GM12878 (cell line): Measurements from ENCODE around the gene RMI2. TPM values are rescaled to one million over a fixed set of nuclear protein-coding genes. Genes with fewer than 3 reads are reported as not detected.

Source experiments
- ATAC-seq: fragments of 200-7000 bp; cut with Tn5 transposase; 3 replicates; pipeline ENCODE4 v1.9.1; 2020; ENCODE audit warnings: mild to moderate bottlenecking, moderate library complexity
- BruUV-seq: library from RNA; stranded (reverse); fragments of 400-500 nt; replicated peaks from 2 replicates; lab custom pipeline; 2021; lab: Mats Ljungman, UMichigan
- CTCF ChIA-PET: fragments of 300-600 bp; sonication (Branson Sonifier 250); formaldehyde crosslinking; extraction: SDS; loops from one replicate; lab custom pipeline; 2021; ENCODE audit warnings: inconsistent platforms; lab: Yijun Ruan, JAX
- POLR2A ChIA-PET: fragments of 350-600 bp; formaldehyde crosslinking; extraction: SDS; loops from one replicate; lab custom pipeline; 2021; ENCODE audit warnings: inconsistent platforms; lab: Charles Lee
- RAD21 ChIA-PET: fragments of 300-600 bp; sonication (Branson Sonifier 250); formaldehyde crosslinking; loops from one replicate; lab custom pipeline; 2023; ENCODE audit warnings: antibody characterized with exemption; ENCODE audit not compliant: unreplicated experiment; lab: Charles Lee
- SMC1A ChIA-PET: fragments of 300-600 bp; sonication (Branson Sonifier 250); formaldehyde crosslinking; loops from one replicate; lab custom pipeline; 2023; ENCODE audit not compliant: unreplicated experiment, uncharacterized antibody; lab: Charles Lee
- DNase-seq: peaks from one replicate; pipeline ENCODE4 v3.0.0-alpha.2; 2011; ENCODE audit warnings: low read depth, low spot score
- FAIRE-seq: peaks from 3 replicates; lab custom pipeline; 2011; peaks lifted over from hg19 to GRCh38; lab: Jason Lieb, UNC
- H2AFZ ChIP-seq: 2 replicates; pipeline ENCODE4 v1.6.0; 2011; ENCODE audit warnings: low read depth, low read length, control low read depth; ENCODE audit not compliant: control insufficient read depth
- H3K27ac ChIP-seq: 2 replicates; pipeline ENCODE4 v1.5.1; 2011; ENCODE audit warnings: control low read depth; ENCODE audit not compliant: control insufficient read depth, insufficient read depth
- H3K27me3 ChIP-seq, 2 experiments: replicated peaks in 1 of 2; 2 replicates each; pipeline versions ENCODE4 v1.6.0 to v1.6.1; 2011; ENCODE audit warnings: low read length in 1 of 2; ENCODE audit not compliant: control insufficient read depth in 2 of 2, insufficient read depth in 2 of 2
- H3K36me3 ChIP-seq, 2 experiments: 2 replicates each; pipeline ENCODE4 v1.5.1; 2011; ENCODE audit warnings: low read length in 1 of 2; ENCODE audit not compliant: control insufficient read depth in 2 of 2, insufficient read depth in 2 of 2
- H3K4me1 ChIP-seq: 2 replicates; pipeline ENCODE4 v1.6.1; 2011; ENCODE audit warnings: mild to moderate bottlenecking, low read length, moderate library complexity, mixed read lengths; ENCODE audit not compliant: control insufficient read depth, insufficient read depth
- H3K4me2 ChIP-seq: 2 replicates; pipeline ENCODE4 v1.6.0; 2011; ENCODE audit warnings: control low read depth; ENCODE audit not compliant: control insufficient read depth, insufficient read depth
- H3K4me3 ChIP-seq: fragments of 200-600 bp; sonication (generic); 2 replicates; pipeline ENCODE4 v1.5.1; 2016
- H3K79me2 ChIP-seq: 2 replicates; pipeline ENCODE4 v1.6.0; 2011; ENCODE audit warnings: low read length; ENCODE audit not compliant: control insufficient read depth, insufficient read depth
- H3K9ac ChIP-seq: 2 replicates; pipeline ENCODE4 v1.8.0; 2011; ENCODE audit warnings: low read length, control low read depth, mixed read lengths; ENCODE audit not compliant: control insufficient read depth, insufficient read depth
- H3K9me3 ChIP-seq: replicated peaks from 3 replicates; pipeline ENCODE4 v1.5.1; 2011; ENCODE audit warnings: mild to moderate bottlenecking, low read length; ENCODE audit not compliant: control insufficient read depth, insufficient read depth
- H4K20me1 ChIP-seq: 2 replicates; pipeline ENCODE4 v1.6.0; 2011; ENCODE audit not compliant: control insufficient read depth, insufficient read depth
- EED ChIP-seq: sonication (generic); IDR thresholded peaks from 2 replicates; pipeline ENCODE4 v1.6.1; 2016; ENCODE audit warnings: antibody characterized with exemption, low read depth
- RAD51 ChIP-seq: fragments of 450-650 bp; IDR thresholded peaks from 2 replicates; pipeline ENCODE4 v1.6.1; 2016; ENCODE audit warnings: moderate library complexity, mild to moderate bottlenecking, inconsistent platforms
- WGBS: methylation state at CpG from one replicate; pipeline ENCODE4 v1.1.6; 2016; ENCODE audit warnings: low lambda C conversion rate; ENCODE audit not compliant: insufficient replicate concordance, insufficient coverage; ENCODE audit errors: missing lambda C conversion rate; 5-methylcytosine and 5-hydroxymethylcytosine counted together
- in situ Hi-C: fragments of 300-500 bp; cut with MboI; formaldehyde crosslinking; loops from 9 replicates; pipeline ENCODE4 v1.14.3; 2018; ENCODE audit warnings: mixed read lengths
- intact Hi-C: fragments of 100-400 bp; cut with micrococcal nuclease; formaldehyde crosslinking; loops from one replicate; pipeline ENCODE4 v1.14.2; 2022; ENCODE audit not compliant: unreplicated experiment
- microRNA-seq: library from miRNA; unstranded; fragments of <30 nt; microRNA quantifications from one replicate; pipeline ENCODE4, GENCODE V29; 2018
- polyA plus RNA-seq, 11 experiments: library from polyadenylated mRNA; depleted of rRNA in 4 of 11; unstranded in 6 of 11; stranded (reverse) in 5 of 11; fragments of >200 nt; fragmentation: Nextera tagmentation in 4 of 11; fragmentation: Illumina TruSeq in 1 of 11; extraction: Ambion mirVana in 4 of 11; extraction: Trizol in 1 of 11; gene quantifications; 1 replicate in 1 of 11; 2 replicates in 10 of 11; pipeline versions ENCODE4 v1.2.1 to v1.2.3, GENCODE V29; 2011 to 2016; ENCODE audit warnings: inconsistent platforms in 2 of 11, missing spikeins in 2 of 11, low read depth in 1 of 11
- small RNA-seq: library from RNA; depleted of rRNA; stranded (forward); fragments of <200 nt; gene quantifications from one replicate; pipeline ENCODE3, GENCODE V24; 2014
- total RNA-seq, 4 experiments: library from RNA; depleted of rRNA in 3 of 4; stranded (reverse); fragments of >200 nt in 3 of 4; fragmentation: Illumina TruSeq in 1 of 4; extraction: Trizol in 1 of 4; gene quantifications; 2 replicates each; pipeline versions ENCODE4 v1.2.1 to v1.2.3, GENCODE V29; 2013 to 2021

Gene RMI2
- total and polyA plus RNA-seq, 10 of the 15 experiments (the other 5 are each of a cell fraction or from before 2014, with no cell fraction given), result 9.6 to 68.8 (median 32.1) TPM

- DNase-seq (no peak), ATAC-seq (no peak), FAIRE-seq (no peak)
- ChIA-PET RAD21 (no interaction called here), SMC1A (interaction anchor here (0.7 kb wide), 1 partner anchor 13 kb away, joined by 3 read pairs; no protein-coding TSS in a partner anchor), POLR2A (interaction anchor here (0.5 to 0.6 kb wide), 2 partner anchors 243 to 458 kb away, joined by 3 to 7 read pairs; partner anchors contain the start of gene DEXI), CTCF (interaction anchor here (0.8 to 3.0 kb wide), 4 partner anchors 8 to 428 kb away, joined by 4 to 10 read pairs (median 5); no protein-coding TSS in a partner anchor)
- H3K4me1 ChIP-seq, result no peaks in the 10 kb centered on the region
- H3K27ac ChIP-seq, result no peak overlapping the region
- H3K4me2 ChIP-seq, result no peak overlapping the region
- no peaks in the 10 kb centered on the region; a peak in 3 of 4 replicates for H3K27me3 ChIP-seq
- 59% methylated on average over 6 of the region's 7 CpGs for WGBS
- in situ Hi-C loops, result no loop called here
- H3K9ac ChIP-seq, result no peak overlapping the region
- H3K79me2 ChIP-seq, result no peaks in the 10 kb centered on the region
- TF ChIP-seq EED, result no peak
- TF ChIP-seq RAD51, result no peak
- H3K36me3 ChIP-seq, result no peaks in the 10 kb centered on the region
- no peaks in the 10 kb centered on the region for H3K9me3 ChIP-seq
- BruUV-seq, result no TSS peak
- H2AFZ ChIP-seq, result no peak overlapping the region
- no peak overlapping the region for H3K4me3 ChIP-seq
- H4K20me1 ChIP-seq, result no peaks in the 10 kb centered on the region
- intact Hi-C loops, result no loop called here
These were observed 54.8 kb downstream of the RMI2 start for GRCh38 chr16:11400076-11400475.

Small RNA genes within 50 kb of the gene (microRNA-seq; reads per million reads assigned to microRNA genes)
- gene MIR548H2, result not detected

Small RNA genes within 50 kb of the gene (small RNA-seq; reads per million reads assigned to genes)
- gene AC099489.2 (not detected), gene MIR548H2 (not detected), gene RF00019 (not detected)

Other genes with a start within 250 kb of the RMI2 start
- 9.8 and 10.1 TPM in 2 replicates for gene SOCS1, start 89.3 kb upstream of the RMI2 start, total RNA-seq (2014; rRNA removed)
- gene SOCS1, start 89.3 kb upstream of the RMI2 start, total RNA-seq (2014; rRNA removed; fragmentation: Illumina TruSeq; extraction: Trizol), result 2.7 and 3.8 TPM in 2 replicates
- 35.4 and 37.2 TPM in 2 replicates for gene SOCS1, start 89.3 kb upstream of the RMI2 start, total RNA-seq (2021)
- gene SOCS1, start 89.3 kb upstream of the RMI2 start, polyA plus RNA-seq (2011; rRNA removed), result 4.8 and 12.3 TPM in 2 replicates
- gene SOCS1, start 89.3 kb upstream of the RMI2 start, polyA plus RNA-seq (2014; fragmentation: Illumina TruSeq; extraction: Trizol), result 0.41 and 2.4 TPM in 2 replicates
- gene SOCS1, start 89.3 kb upstream of the RMI2 start, polyA plus RNA-seq (2014; fragmentation: Nextera tagmentation; extraction: Ambion mirVana), result 1 to 10 TPM in 1 of 2 experiments, under 1 TPM in 1; 0.42 to 1.2 TPM
- 39.8 and 43.4 TPM in 2 replicates for gene SOCS1, start 89.3 kb upstream of the RMI2 start, polyA plus RNA-seq (2014; rRNA removed)
- 10 to 100 TPM; 16.4 to 25.8 TPM for gene SOCS1, start 89.3 kb upstream of the RMI2 start, polyA plus RNA-seq (2016; fragmentation: Nextera tagmentation; extraction: Ambion mirVana)
- gene TNP2, start 76.1 kb upstream of the RMI2 start, total RNA-seq (2014; rRNA removed), result not detected in 2 replicates
- not detected in 2 replicates for gene TNP2, start 76.1 kb upstream of the RMI2 start, total RNA-seq (2014; rRNA removed; fragmentation: Illumina TruSeq; extraction: Trizol)
- gene TNP2, start 76.1 kb upstream of the RMI2 start, total RNA-seq (2021), result not detected in 2 replicates
- not detected in 2 replicates for gene TNP2, start 76.1 kb upstream of the RMI2 start, polyA plus RNA-seq (2011; rRNA removed)
- gene TNP2, start 76.1 kb upstream of the RMI2 start, polyA plus RNA-seq (2014; fragmentation: Illumina TruSeq; extraction: Trizol), result not detected in 2 replicates
- not detected for gene TNP2, start 76.1 kb upstream of the RMI2 start, polyA plus RNA-seq (2014; fragmentation: Nextera tagmentation; extraction: Ambion mirVana)
- gene TNP2, start 76.1 kb upstream of the RMI2 start, polyA plus RNA-seq (2014; rRNA removed), result not detected in 2 replicates
- not detected for gene TNP2, start 76.1 kb upstream of the RMI2 start, polyA plus RNA-seq (2016; fragmentation: Nextera tagmentation; extraction: Ambion mirVana)
- not detected in 2 replicates for gene PRM3, start 71.8 kb upstream of the RMI2 start, total RNA-seq (2014; rRNA removed)
- gene PRM3, start 71.8 kb upstream of the RMI2 start, total RNA-seq (2014; rRNA removed; fragmentation: Illumina TruSeq; extraction: Trizol), result not detected in 2 replicates
- gene PRM3, start 71.8 kb upstream of the RMI2 start, total RNA-seq (2021), result not detected in 2 replicates
- gene PRM3, start 71.8 kb upstream of the RMI2 start, polyA plus RNA-seq (2011; rRNA removed), result not detected in 2 replicates
- not detected in 2 replicates for gene PRM3, start 71.8 kb upstream of the RMI2 start, polyA plus RNA-seq (2014; fragmentation: Illumina TruSeq; extraction: Trizol)
- gene PRM3, start 71.8 kb upstream of the RMI2 start, polyA plus RNA-seq (2014; fragmentation: Nextera tagmentation; extraction: Ambion mirVana), result not detected
- gene PRM3, start 71.8 kb upstream of the RMI2 start, polyA plus RNA-seq (2014; rRNA removed), result not detected in 2 replicates
- gene PRM3, start 71.8 kb upstream of the RMI2 start, polyA plus RNA-seq (2016; fragmentation: Nextera tagmentation; extraction: Ambion mirVana), result not detected
- not detected in 2 replicates for gene PRM2, start 69.0 kb upstream of the RMI2 start, total RNA-seq (2014; rRNA removed)
- not detected in 2 replicates for gene PRM2, start 69.0 kb upstream of the RMI2 start, total RNA-seq (2014; rRNA removed; fragmentation: Illumina TruSeq; extraction: Trizol)
- not detected in 2 replicates for gene PRM2, start 69.0 kb upstream of the RMI2 start, total RNA-seq (2021)
- gene PRM2, start 69.0 kb upstream of the RMI2 start, polyA plus RNA-seq (2011; rRNA removed), result not detected in 2 replicates
- not detected in 2 replicates for gene PRM2, start 69.0 kb upstream of the RMI2 start, polyA plus RNA-seq (2014; fragmentation: Illumina TruSeq; extraction: Trizol)
- not detected for gene PRM2, start 69.0 kb upstream of the RMI2 start, polyA plus RNA-seq (2014; fragmentation: Nextera tagmentation; extraction: Ambion mirVana)
- 0.27 TPM in 1 of 2 replicates, not detected in the other for gene PRM2, start 69.0 kb upstream of the RMI2 start, polyA plus RNA-seq (2014; rRNA removed)
- not detected for gene PRM2, start 69.0 kb upstream of the RMI2 start, polyA plus RNA-seq (2016; fragmentation: Nextera tagmentation; extraction: Ambion mirVana)
- gene PRM1, start 64.1 kb upstream of the RMI2 start, total RNA-seq (2014; rRNA removed), result not detected in 2 replicates
- not detected in 2 replicates for gene PRM1, start 64.1 kb upstream of the RMI2 start, total RNA-seq (2014; rRNA removed; fragmentation: Illumina TruSeq; extraction: Trizol)
- 0.56 TPM in 1 of 2 replicates, not detected in the other for gene PRM1, start 64.1 kb upstream of the RMI2 start, total RNA-seq (2021)
- not detected in 2 replicates for gene PRM1, start 64.1 kb upstream of the RMI2 start, polyA plus RNA-seq (2011; rRNA removed)
- gene PRM1, start 64.1 kb upstream of the RMI2 start, polyA plus RNA-seq (2014; fragmentation: Illumina TruSeq; extraction: Trizol), result not detected in 2 replicates
- gene PRM1, start 64.1 kb upstream of the RMI2 start, polyA plus RNA-seq (2014; fragmentation: Nextera tagmentation; extraction: Ambion mirVana), result under 1 TPM in 1 of 2 experiments, not detected in 1; 0.20 TPM
- not detected in 2 replicates for gene PRM1, start 64.1 kb upstream of the RMI2 start, polyA plus RNA-seq (2014; rRNA removed)
- not detected for gene PRM1, start 64.1 kb upstream of the RMI2 start, polyA plus RNA-seq (2016; fragmentation: Nextera tagmentation; extraction: Ambion mirVana)
- gene LITAF, start 241.5 kb downstream of the RMI2 start, total RNA-seq (2014; rRNA removed), result 111 and 121 TPM in 2 replicates
- 124 and 125 TPM in 2 replicates for gene LITAF, start 241.5 kb downstream of the RMI2 start, total RNA-seq (2014; rRNA removed; fragmentation: Illumina TruSeq; extraction: Trizol)
- gene LITAF, start 241.5 kb downstream of the RMI2 start, total RNA-seq (2021), result 168 and 173 TPM in 2 replicates
- gene LITAF, start 241.5 kb downstream of the RMI2 start, polyA plus RNA-seq (2011; rRNA removed), result 99.2 and 112 TPM in 2 replicates
- 196 and 211 TPM in 2 replicates for gene LITAF, start 241.5 kb downstream of the RMI2 start, polyA plus RNA-seq (2014; fragmentation: Illumina TruSeq; extraction: Trizol)
- gene LITAF, start 241.5 kb downstream of the RMI2 start, polyA plus RNA-seq (2014; fragmentation: Nextera tagmentation; extraction: Ambion mirVana), result 100 to 1,000 TPM; 144 to 195 TPM
- 103 and 115 TPM in 2 replicates for gene LITAF, start 241.5 kb downstream of the RMI2 start, polyA plus RNA-seq (2014; rRNA removed)
- gene LITAF, start 241.5 kb downstream of the RMI2 start, polyA plus RNA-seq (2016; fragmentation: Nextera tagmentation; extraction: Ambion mirVana), result 100 to 1,000 TPM; 150 to 154 TPM